ENCODE measurements around the gene CRHR1.

DNA sequence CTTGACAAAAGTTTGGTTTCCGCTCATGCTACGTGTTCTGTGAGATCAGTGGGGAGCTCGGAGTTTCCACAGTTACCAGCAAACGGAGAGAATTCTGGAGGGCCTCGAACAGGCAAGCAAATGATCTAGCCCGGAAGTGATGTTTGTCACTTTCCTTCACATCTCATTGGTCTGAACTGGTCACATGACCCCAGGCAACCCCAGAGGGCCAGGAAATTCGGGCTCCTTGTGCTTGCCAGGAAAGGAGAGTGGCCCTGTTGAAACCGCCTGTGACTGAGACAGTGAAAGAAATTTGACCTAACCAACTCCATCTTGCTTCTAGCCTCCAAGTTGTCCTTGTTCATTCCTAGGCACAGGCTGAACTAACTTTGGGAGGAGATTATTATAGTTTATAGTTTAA is 83.6 kb downstream of the CRHR1 start:
- TF ChIP-seq, protein P1, sequence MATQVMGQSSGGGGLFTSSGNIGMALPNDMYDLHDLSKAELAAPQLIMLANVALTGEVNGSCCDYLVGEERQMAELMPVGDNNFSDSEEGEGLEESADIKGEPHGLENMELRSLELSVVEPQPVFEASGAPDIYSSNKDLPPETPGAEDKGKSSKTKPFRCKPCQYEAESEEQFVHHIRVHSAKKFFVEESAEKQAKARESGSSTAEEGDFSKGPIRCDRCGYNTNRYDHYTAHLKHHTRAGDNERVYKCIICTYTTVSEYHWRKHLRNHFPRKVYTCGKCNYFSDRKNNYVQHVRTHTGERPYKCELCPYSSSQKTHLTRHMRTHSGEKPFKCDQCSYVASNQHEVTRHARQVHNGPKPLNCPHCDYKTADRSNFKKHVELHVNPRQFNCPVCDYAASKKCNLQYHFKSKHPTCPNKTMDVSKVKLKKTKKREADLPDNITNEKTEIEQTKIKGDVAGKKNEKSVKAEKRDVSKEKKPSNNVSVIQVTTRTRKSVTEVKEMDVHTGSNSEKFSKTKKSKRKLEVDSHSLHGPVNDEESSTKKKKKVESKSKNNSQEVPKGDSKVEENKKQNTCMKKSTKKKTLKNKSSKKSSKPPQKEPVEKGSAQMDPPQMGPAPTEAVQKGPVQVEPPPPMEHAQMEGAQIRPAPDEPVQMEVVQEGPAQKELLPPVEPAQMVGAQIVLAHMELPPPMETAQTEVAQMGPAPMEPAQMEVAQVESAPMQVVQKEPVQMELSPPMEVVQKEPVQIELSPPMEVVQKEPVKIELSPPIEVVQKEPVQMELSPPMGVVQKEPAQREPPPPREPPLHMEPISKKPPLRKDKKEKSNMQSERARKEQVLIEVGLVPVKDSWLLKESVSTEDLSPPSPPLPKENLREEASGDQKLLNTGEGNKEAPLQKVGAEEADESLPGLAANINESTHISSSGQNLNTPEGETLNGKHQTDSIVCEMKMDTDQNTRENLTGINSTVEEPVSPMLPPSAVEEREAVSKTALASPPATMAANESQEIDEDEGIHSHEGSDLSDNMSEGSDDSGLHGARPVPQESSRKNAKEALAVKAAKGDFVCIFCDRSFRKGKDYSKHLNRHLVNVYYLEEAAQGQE (IDR thresholded peaks at IDR 0.05; ENCODE audit: low read depth), result no peak
- no peak for TF ChIP-seq TAF1 (IDR thresholded peaks at IDR 0.05; ENCODE audit: low read depth)
- no peak for TF ChIP-seq RAD21 (IDR thresholded peaks at IDR 0.05; ENCODE audit: low read depth)
- TF ChIP-seq CREB1 (IDR thresholded peaks at IDR 0.05; ENCODE audit: low read depth), result no peak

Measured in Ishikawa (cell line).